ENCODE measurements around the gene FOXO3.

The FOXO3 gene

DNA sequence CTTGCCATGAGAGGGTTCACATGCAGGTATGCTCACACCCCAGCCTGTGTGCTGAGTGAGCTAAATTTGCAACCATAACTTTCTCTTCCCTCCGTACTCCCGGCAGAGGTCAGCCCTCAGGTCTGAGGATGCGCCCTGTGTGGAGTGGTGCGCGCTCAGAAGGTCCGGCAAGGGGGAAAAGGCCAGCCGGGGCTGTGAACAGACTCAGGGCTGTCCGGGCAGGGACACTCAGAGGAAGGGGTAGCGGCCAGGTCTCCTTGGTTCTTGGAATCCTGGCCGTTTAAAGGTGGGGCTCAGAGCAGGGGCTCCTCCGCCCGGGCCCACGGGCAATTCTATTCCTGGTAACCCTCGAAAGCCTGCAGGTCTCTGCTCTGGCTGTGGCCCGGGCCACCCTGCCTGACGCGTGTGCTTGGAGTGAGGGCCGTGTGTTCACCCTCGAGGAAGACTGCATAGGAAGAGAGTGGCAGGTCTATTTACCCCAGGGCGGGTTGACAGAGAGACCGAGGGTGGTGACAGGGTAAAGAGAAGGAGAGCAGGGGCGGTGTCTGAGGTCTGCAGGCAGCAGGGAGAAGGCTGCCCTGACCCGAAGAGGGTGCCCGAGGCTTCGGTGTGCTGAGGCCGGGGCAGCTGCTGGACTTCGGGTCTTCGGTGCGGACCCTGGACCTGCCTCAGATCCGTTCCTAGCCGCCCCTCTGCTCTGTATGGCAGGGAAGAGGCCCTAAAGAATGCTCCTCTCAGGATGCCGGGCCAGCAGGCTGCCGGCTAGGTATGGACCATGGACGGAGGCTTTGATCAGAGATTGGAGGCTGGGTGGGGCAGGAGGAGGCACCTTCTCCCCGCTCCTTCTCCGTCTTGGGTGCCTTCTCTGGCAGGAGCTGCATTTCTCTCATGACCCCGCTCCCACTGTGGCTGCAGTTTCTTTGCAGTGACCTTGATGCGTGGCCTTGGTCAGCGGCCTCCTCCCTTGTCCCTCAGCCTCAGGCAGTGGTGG, 156.4 kb downstream of the FOXO3 start:
- no peak for DNase-seq

DNA sequence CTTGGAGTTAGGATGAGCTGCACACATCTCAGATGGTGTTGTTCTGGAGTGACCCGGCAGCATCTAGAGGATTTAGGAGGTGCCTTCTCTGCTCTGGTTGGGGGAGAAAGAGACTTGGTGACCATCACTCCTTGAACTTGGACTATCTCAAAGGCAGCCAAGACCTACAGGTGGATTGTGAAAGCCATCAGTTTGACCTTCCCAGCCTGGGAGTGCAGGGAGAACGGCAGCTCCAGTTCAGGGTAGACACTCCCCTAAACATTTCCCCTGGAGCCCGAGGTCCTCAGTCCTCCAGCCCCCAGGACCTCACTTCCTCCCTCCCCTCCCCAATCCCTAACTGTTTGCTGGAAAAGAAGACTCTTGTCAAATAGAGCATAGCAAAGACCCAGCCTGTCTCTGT, 158.8 kb downstream of the FOXO3 start:
- DNase-seq: no peak

DNA sequence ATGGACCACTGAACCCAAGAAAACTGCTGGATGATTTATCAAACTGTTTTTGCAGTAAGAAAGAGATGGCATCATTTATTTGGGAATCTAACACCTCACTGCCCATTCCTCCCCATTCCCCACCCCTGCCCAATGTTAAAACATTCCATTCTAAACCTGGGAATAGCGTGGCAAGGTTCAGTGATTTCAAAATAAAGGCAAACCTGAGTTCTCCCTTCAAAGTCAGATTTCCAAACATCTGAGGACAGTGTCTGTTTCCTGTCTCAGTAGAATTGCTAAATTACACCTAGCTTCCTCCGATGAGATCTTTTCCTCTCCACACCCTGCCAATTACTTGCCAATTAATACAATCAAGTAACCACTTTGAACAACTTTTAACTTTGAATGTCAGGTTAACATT, 160.1 kb downstream of the FOXO3 start:
- DNase-seq: no peak

DNA sequence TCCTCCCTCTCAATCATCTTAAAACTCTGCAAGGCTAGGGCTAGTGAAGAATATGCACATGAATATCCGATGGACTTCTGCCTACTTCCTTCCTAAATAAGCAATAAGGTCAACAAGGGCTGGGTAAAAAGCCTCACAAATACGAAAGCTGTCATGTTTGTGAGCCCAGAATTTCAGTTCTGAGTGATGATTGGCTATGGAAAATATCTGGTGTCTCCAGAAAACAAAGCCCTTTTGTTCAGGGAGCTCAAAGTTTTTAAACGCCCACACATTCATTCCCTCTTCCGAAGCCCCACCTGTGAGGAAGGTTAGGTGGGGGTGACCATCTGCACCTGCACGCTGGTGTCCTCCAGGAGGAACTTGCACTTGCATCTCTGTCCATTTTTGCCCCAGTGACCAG, 160.6 kb downstream of the FOXO3 start:
- no peak for DNase-seq

DNA sequence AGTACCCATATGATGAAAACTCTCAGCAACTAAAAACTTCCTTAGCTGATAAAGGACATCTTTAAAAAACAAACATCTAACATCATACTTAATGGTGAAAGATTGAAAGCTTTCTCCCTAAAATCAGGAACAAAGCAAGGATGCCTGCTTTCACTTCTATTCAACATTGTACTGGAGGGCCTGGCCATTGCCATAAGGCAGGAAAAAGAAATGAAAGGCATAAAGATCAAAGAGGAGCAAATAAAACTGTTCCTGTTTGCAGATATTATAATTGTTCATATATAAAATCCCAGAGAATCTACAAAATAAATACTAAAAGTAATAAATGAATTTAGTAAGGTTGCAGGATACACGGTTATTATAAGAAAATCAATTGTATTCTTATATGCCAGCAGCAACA, 162.9 kb downstream of the FOXO3 start:
- DNase-seq: no peak

DNA sequence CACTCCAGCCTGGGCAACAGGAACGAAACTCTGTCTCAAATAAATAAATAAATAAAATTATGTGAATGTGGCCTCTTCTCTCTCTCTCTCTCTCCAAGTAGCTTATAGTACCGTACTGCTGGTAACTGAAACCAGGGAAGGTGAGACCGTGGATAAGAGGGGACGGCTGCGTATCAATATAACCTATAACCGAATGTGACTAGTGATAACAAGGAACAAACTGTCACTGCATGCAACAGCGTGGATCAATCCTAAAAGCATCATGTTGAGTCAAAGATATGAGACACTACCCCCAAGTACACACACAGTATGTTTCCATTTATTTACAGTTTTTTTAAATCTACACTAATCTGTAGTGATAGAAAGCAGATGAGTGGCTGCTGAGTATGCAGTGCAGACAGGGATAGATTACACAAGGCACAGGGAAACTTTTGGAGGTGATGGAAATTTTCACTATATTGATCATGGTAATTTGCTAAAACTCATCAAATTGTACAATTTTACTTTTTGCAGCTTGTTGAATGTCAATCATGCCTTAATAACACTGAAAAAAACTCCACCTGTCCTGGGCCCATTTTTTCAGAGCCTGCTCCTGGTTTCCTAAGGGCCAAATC, 166.1 kb downstream of the FOXO3 start:
- DNase-seq: no peak

DNA sequence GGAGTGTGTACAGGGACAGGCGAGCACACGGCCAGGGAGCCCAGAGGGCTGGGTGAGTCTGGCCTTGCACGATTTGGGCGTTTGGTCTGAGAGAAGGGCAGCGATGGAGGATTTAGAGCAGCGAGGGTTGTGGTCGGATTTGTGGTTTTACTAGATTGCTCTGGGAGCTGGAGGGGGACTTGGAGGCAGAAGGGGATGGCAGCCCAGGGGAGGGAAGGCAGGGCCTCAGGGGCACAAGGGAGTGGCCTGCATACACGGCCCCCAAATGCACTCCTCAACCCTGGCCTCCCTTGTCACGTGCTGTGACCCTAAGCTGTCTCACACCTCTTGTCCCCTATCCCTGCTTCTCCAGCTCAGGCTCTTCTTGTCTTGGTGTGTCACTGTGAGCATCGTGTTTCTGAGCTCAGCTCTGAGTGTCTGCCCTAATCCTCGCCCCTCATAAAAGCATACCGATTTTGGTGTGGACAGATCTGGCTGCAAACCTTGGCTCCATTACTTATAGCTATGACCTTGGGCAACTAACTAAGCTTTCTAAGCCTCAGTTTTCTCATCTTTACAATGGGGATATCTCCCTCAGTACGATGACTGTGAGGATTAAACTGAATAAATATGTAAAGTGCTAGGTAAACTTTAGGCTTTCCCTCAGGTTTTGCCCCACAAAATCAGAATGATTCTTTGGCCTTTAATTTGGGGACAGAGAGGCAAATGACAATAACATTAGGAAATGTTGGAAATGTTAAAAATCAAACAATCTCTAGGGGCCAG, 167.4 kb downstream of the FOXO3 start:
- DNase-seq: no peak

DNA sequence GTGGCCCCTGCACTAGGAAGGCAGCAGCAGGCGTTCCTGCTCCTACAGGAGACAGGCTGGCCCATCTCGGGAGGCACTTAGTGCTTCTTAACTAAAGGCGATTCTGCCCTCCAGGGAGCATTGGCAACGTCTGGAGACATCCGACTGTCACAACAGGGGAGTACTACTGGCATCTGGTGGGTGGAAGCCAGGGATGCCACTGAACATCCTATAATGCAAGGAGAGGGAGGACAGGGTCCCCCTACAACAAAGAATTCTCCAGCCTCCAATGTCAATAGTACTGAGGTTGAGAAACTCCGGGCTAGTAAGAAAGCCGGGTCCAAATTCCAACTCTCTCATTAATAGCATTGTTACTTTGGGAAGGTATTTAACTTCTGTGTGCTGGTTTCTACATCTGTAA, 168.1 kb downstream of the FOXO3 start:
- DNase-seq: no peak

DNA sequence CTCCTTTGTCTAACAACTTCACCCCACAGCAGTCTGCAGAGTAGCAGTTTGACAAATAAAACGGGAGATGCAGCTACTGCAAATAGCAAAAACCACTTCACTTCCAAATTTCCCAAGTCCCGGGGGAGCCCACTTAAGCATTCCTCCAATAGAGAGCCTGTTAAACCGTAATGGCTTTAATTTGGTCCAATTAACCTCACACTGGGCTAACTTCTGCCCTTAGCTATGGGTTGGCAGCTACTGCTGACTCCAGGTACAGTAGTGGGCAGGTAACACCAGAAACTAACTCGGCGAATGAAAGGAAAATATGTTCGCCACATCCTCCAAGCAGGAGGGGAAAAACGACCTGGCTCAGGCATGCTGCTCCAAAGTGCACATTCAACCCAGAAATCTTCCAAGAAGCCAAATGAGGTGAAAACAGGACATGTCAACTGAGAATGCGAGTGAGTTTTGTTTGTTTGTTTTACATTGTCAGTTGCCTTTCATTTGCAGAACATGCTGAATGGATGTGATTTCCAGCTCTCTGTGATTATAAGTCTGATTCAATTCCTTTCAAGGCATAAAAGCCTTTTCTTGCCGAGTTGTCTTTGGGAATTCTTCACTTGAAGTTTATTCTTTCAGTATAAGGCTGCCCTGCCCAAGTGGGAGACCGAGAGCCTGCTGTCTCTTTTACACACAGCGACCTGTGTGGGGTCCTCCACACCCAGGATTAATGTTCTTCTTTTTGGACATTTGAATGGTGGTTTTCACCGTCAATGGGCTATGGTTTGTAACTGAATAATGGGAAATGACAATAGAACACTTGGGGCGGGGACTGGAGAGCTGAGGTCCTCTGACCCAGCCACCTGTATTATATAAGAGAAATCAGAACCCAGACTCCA, 170.2 kb downstream of the FOXO3 start:
- DNase-seq: no peak

DNA sequence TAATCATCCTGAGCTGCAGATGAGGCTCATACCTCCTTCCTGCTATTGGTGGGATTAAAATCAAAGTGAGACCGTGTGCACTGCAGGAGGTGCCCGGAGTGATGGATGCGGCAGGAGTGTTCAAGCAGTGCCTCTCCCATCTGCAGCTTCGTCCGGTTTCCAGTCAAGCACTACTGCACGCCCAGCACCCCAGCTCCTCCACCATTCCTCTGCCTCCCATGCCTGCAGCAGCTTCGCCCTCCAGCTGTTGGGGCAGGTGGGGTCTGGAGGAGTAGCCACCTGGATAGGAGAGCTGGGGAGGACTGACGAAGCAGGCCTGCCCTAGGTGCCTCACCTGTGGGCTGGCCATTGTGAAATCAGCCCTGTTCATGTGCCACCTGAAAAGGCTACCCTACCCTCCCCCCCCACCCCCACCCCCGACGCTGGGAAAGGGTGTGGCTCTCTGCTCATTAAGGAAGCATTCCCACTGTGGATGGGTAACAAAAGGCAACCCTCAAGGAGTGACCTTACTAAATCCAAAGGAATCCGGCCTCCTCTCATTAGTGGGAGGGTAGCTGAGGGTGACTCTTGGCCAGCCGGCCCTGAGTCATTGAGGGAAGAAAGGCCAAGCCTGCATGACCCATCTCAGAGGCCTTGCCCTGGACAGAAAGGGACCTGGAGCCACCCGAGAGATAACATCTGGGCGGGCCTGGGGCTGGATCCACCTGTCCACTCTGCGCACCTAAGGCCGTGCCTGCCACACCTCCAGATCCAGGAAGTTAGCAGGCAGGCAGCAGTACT, 171.6 kb downstream of the FOXO3 start:
- DNase-seq: no peak

DNA sequence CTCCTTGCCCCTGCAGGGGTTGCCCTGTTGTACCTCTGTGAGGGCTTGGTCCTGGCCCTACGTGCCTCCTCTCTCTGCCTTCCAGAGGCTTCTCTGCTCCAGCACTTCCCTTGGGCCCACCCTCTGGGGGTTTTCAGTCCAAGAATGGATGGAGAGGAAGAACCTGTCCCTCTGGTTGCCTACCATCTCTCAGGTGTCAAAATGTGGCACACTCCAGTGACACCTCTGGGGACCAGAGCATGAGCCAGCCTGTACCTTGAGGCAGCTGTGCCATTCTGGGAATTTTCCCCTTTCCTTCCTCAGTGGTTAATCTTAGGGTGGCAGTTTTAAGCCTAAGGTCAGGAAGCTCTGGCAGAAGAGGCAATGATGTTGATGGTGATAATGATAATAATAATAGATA, 172.3 kb downstream of the FOXO3 start:
- DNase-seq: no peak

DNA sequence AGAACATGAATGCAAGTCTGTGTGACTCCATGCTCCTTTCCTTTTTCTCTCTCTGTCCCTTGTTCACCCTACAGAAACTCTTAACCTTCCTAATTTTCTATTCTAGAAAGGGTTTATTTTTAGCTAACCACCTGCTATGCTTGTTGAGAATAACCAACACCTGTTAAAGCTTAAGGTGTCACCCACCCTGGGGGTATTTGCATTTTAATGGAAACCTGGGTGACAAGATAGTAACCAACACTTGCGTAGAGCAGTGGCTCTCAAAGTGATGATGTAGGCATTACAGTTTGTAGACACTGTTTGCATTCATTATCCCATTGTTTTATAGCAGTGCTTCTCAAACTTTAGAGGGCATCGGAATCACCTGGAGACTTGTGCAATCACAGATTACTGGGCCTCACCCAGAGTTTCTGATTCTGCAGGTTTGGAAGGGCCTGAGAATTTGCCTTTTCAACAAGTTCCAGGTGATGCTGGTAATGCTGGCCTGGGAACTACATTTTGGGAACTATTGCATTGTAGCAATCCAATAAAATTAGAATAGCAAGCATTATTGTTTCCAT, 173.1 kb downstream of the FOXO3 start:
- DNase-seq: no peak

All from activated effector memory CD4-positive, alpha-beta T cell treated with anti-CD3 and anti-CD28 coated beads, Interleukin-2, amount 50 U/mL, for 16 hours (primary cell).